Dermis microvascular lymphatic vessel endothelial cell (primary cell): ENCODE results near the gene DPF3. TPM values are rescaled to one million over a fixed set of nuclear protein-coding genes. Genes with fewer than 3 reads are reported as not detected.

Experiments
- DNase-seq, 2 donors: peaks; one replicate each; pipeline versions ENCODE4 v3.0.0 to v3.0.0-alpha.2; 2010; ENCODE audit warnings: low read depth in 2 of 2
- total RNA-seq: library from RNA; depleted of rRNA; stranded (reverse); fragments of >200 nt; gene quantifications from 2 replicates; pipeline ENCODE4 v1.2.1, GENCODE V29; 2014

DPF3 gene
- total RNA-seq, 1 donor from 2014 or later: 0.90 TPM

DNA sequence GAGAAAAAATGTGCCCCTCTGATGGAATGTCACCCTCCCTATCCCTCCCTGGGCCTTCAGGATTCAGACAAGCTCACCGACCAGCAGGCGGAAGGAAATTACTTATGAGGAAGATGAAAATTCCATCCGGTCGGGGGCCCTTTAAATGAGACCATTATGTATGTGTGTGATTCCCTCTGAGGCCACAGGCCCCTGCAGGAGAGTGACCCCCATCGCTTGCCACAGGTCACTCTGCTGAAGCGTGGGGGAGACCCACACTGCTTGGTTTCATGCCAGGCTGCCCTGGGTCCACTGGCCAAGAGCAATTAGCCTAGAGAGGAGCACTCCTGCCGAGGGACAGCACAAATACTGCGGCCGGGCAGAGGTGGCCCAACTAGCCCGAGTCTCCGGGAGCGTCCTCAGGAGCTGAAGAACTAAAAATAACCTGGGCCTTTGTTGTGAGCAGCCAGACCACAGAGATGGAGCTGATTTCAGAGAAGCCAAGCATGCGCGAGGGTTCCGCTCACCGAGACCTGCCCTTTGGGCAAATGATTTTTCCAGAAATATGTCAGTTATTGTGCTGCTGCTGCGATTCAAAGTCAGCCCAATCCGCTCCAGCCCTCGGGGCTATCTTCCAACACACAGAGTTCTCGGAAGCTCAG, 276.4 kb downstream of the DPF3 start:
- peak in 1 of 2 donors; percentile 77 for DNase-seq

DNA sequence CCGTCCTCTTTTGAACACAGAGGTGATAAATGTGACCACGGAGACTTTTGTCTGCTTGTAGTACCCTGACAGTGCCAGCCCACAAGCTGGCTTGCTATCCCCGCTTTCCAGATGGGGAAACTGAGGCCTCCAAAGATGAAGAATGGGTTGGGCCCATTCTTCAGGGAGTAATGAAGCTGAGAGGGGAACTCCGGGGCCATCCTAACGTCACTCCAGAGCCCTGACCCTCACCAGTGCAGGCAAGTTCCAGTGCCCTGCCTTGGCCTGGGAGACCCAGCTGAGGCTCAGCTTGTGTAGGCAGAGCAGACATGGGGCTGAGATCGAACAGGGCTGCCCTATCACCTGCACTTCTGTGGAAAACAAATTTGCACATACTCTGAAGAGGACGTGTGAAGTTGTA, 277.1 kb downstream of the DPF3 start:
- no peak for DNase-seq

- peak in 1 of 2 donors; percentile 17 for DNase-seq
Measured at GRCh38 chr14:72616294-72616693, 277.6 kb downstream of the DPF3 start.

DNA sequence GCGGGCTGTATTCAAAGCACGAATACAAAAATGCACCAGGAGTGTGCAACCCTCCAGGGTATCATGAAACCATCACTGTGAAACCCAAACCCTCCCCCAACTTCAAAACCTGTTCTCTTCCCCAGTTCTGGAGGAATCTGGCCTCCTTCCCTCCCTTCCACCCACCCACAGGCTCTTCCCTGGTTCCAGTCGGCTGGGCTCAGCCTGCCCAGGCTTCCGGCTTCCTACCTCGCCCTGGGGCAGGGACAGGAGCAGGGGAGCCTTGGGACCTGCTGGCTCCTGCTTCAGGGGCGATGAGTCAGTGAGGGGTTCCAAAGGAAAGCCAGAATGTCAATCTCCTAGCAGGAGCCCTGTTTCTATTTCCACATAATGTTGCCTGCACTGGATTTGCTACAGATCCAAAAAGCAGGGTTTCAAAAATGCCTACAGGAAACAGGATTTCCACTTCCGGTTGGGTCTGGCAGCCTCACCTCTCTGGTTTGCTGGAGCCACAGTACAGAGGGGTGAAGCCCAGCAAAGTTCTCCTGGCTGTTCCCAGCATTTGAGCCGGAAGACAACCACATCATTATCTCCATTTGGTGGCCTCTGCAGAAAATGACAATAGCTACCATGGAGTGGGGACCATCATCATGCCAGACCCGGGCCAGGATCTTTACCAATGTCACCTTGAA, 278.3 kb downstream of the DPF3 start:
- peak; percentile 46 to 56 for DNase-seq

DNA sequence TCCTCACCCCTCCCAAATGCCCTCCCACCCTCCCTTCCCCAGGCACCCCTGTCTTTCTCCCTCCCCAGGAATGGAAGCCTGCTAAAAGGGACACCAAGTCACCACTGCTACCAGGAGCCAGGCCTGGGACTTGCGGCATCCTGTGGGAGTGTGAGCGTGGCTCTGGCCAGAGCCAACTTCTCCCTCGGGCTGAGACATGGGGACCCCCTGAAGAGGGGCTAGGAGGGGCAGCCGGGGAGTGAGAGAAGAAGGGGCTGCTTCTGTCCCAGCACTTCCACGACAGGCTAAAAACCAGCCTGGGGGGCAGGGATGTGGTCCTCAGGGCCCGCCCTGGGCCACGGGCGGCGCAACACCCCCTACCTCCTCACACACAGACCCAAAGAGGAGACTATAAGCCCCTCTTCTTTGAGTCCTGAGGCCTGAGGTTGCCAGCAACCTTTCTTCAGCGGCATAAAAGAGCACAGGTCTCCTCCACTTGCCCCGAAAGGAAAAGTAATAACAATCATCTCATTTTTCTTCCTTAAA, 278.9 kb downstream of the DPF3 start:
- no peak for DNase-seq

DNA sequence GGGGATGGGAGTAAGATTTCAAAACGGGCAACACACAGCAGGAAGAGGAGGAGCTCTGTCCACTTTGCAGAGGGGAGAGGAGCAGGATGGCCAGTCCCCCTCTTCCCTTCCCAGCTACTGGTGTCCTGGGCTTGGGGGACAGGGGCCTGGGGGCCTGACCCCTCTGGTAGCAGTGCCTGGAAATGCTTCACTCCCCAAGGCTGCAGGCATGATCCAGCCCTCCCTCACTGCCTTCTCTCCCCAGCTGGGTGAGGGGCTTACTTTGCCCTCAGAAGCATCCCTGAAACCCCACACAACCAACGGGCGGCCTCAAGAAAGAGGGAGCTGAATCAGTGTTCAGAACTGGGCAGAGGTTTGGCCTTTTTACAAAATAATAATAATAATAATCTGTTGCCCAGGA, 279.5 kb downstream of the DPF3 start:
- DNase-seq: no peak

DNA sequence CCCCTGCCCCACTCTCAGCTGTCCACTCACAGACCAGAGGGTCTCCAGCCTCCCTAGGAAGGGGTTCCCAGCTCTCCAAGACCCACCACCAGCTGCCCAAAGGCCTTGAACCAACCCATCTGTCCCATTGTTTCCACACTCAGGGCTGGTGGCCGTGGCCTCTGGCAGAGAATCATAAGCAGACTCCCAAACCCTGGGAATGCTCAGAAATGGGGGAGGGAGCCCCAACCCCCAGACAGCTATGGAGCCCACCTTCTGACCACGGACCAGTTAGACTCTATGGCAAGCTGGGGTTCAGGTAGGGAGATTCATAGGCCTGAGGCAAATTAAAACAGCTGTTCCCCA, 280.0 kb downstream of the DPF3 start:
- DNase-seq: no peak

- DNase-seq: peak; percentile 75 to 76
Measured at GRCh38 chr14:72613231-72613974, 280.5 kb downstream of the DPF3 start.

GRCh38 chr14:72612041-72612440, 281.9 kb downstream of the DPF3 start:
- DNase-seq: no peak

DNA sequence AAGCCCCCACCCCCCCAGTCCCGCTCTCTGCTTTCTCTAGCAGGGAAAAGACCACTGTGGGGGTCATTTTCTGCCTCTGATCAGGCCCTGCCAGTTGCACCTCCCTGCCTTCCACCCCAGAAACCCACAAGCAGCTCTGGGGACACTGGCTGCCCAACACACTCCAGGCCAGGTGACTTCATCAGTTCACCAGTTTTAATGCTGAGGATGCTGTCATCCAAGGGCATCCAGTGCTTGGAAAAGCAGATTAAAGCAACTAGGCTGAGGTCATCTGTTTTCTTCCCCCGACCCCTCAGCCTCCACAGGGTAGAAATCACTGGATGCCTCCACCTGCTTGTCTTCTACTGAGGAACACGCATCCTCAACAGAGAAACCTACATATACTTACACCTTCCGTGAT, 282.4 kb downstream of the DPF3 start:
- no peak for DNase-seq

DNA sequence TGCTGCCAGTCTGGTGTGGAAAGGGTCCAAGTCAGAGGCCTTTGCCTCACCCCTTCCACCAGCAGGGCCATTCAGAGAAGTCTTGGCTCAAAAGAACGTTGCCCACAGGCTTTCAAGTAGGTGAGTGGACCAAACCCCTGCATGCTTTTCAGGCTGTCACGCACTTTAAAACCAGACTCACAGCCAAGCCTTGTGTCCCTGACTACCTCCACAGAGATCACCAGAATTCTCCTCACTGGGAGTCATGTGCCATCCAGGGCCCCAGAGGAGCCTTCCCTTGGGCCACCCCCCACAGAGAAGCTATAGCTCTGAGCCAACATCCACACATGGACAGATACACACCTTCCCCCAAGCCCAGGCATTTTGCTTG, 283.1 kb downstream of the DPF3 start:
- no peak for DNase-seq

- DNase-seq: no peak
Measured at GRCh38 chr14:72610096-72610830, 283.6 kb downstream of the DPF3 start.

- no peak for DNase-seq
Measured at GRCh38 chr14:72609205-72609916, 284.5 kb downstream of the DPF3 start.

GRCh38 chr14:72608391-72609204, 285.3 kb downstream of the DPF3 start:
- peak in 1 of 2 donors; percentile 59 for DNase-seq

DNA sequence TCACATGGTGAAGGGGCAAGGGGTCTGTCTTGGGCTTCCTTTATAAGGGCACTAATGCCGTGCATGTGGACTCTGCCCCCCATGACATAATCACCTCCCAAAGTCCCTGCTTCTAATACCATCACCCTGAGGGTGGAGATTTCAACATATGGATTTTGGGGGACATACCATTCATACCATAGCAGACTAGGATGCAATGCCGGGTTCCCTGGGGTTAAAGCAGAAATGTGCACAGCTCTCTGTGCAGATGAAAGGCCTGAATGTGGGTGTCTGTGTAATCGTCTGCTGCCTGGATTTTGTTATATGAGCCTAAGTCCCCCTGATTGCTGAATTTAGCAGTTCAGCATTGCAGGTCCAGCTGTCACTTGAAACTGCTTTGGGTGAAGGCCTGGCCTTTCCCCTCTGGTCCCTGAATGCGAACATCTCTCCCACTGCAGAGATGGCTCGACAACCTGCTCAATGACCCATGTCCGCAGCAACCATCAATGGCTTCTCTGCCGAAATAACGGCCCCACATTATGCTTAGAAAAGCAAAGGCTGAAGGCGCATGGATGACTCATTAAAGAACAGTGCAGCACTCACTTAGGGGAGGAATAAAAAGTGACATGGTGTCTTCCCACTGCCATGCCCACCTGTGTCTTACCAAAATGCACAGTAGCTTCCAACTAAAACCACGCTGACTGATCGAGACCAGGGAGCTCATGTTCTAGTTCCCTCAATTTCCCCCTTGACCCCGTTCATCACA, 286.3 kb downstream of the DPF3 start:
- DNase-seq: no peak

GRCh38 chr14:72606879-72607278, 287.0 kb downstream of the DPF3 start:
- no peak for DNase-seq

GRCh38 chr14:72605921-72606220, 288.0 kb downstream of the DPF3 start:
- DNase-seq: no peak

- no peak for DNase-seq
Measured at GRCh38 chr14:72605096-72605920, 288.6 kb downstream of the DPF3 start.

DNA sequence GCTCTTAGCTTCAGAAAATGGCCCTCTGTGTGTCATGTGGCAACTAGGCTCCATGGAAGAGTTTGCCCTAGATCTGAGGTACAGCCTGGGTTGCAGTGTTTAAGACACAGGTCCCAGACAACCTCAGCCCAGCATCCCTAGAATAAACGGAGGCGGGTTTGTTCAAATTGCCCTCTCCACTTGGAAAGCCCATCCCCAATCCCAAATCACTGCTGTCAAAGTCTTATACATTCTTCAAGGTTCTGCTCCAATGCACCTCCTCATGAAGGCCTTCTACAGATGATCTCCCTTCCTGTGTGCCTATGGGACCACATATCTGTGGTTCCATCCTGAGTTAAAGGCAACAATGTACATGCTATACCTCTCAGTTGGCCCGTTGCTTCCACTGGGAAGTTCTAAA, 289.8 kb downstream of the DPF3 start:
- no peak for DNase-seq
